Osteoblast (primary cell): ENCODE measurements around the gene CSNK2A3. TPM values are rescaled to one million over a fixed set of nuclear protein-coding genes. Genes with fewer than 3 reads are reported as not detected.

Experiments used
- DNase-seq: peaks from one replicate; pipeline ENCODE4 v3.0.0; 2011; ENCODE audit warnings: low spot score, mixed read lengths; ENCODE audit not compliant: insufficient read length; ENCODE audit errors: missing footprints
- H2AFZ ChIP-seq: 2 replicates; pipeline ENCODE4 v1.6.0; 2011; ENCODE audit warnings: mild to moderate bottlenecking, low read length
- H3K27ac ChIP-seq: 2 replicates; pipeline ENCODE4 v1.5.1; 2011; ENCODE audit warnings: mild to moderate bottlenecking, low read depth, low read length, moderate library complexity
- H3K27me3 ChIP-seq: 2 replicates; pipeline ENCODE4 v1.6.0; 2012; ENCODE audit warnings: mild to moderate bottlenecking, control low read depth, inconsistent platforms, low read length, moderate library complexity; ENCODE audit not compliant: insufficient read depth
- H3K36me3 ChIP-seq: 2 replicates; pipeline ENCODE4 v1.5.1; 2011; ENCODE audit warnings: mild to moderate bottlenecking, low read length, control low read depth, moderate library complexity; ENCODE audit not compliant: insufficient read depth
- H3K4me1 ChIP-seq: 2 replicates; pipeline ENCODE4 v1.5.1; 2011; ENCODE audit warnings: mild to moderate bottlenecking, low read length, control low read depth, moderate library complexity; ENCODE audit not compliant: insufficient read depth
- H3K4me2 ChIP-seq: 2 replicates; pipeline ENCODE4 v1.6.0; 2011; ENCODE audit warnings: mild to moderate bottlenecking, low read length; ENCODE audit not compliant: insufficient read depth
- H3K4me3 ChIP-seq: fragments of 200-600 bp; sonication (generic); 3 replicates; pipeline ENCODE4 v1.5.1; 2012; ENCODE audit warnings: mild to moderate bottlenecking, low read length, inconsistent platforms; ENCODE audit not compliant: insufficient read depth
- H3K79me2 ChIP-seq: 2 replicates; pipeline ENCODE4 v1.6.0; 2012; ENCODE audit warnings: mild to moderate bottlenecking, low read length, control low read depth, inconsistent platforms; ENCODE audit not compliant: insufficient read depth
- H3K9me3 ChIP-seq: 2 replicates; pipeline ENCODE4 v1.5.1; 2011; ENCODE audit warnings: low read depth, low read length, control low read depth
- H4K20me1 ChIP-seq: 2 replicates; pipeline ENCODE4 v1.6.0; 2012; ENCODE audit warnings: mild to moderate bottlenecking, low read length, control low read depth; ENCODE audit not compliant: insufficient read depth
- total RNA-seq: library from RNA; depleted of rRNA; stranded (reverse); fragments of >200 nt; gene quantifications from 2 replicates; pipeline ENCODE4 v1.2.3, GENCODE V29; 2012
- TF ChIP-seq, protein P1 (sequence below): IDR thresholded peaks from 2 replicates; pipeline ENCODE4 v1.5.1; 2011; ENCODE audit warnings: mild to moderate bottlenecking, low read depth, low read length, moderate library complexity; ENCODE audit errors: extremely low read depth

Gene CSNK2A3
- total RNA-seq, 1 donor, result 2.2 TPM

DNA sequence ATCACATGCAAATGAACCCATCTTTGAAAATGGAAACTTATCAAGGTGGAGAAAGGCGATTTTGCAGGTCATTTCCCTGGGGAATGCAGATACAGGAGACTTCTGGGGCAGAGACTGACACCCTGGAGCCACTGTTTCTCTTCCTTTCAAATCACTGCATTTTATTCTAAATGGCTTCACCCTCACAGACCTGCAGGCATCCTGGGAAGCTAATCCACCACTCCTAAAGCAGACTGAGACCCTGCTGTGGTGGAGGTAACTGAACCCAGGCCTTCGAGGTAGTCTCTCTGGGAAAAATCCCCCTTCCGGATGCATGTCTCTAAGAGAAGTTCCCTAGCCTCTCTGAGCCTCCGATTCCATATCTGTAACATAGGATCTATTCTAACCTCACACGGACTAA lies 20.9 kb upstream of the CSNK2A3 start:
- H3K4me2 ChIP-seq, result no peak overlapping the region
- no peaks in the 10 kb centered on the region for H3K36me3 ChIP-seq
- H3K9me3 ChIP-seq, result no peaks in the 10 kb centered on the region
- H3K4me3 ChIP-seq, result no peak overlapping the region
- no peak overlapping the region for H2AFZ ChIP-seq
- H3K79me2 ChIP-seq, result no peaks in the 10 kb centered on the region
- TF ChIP-seq, protein P1, sequence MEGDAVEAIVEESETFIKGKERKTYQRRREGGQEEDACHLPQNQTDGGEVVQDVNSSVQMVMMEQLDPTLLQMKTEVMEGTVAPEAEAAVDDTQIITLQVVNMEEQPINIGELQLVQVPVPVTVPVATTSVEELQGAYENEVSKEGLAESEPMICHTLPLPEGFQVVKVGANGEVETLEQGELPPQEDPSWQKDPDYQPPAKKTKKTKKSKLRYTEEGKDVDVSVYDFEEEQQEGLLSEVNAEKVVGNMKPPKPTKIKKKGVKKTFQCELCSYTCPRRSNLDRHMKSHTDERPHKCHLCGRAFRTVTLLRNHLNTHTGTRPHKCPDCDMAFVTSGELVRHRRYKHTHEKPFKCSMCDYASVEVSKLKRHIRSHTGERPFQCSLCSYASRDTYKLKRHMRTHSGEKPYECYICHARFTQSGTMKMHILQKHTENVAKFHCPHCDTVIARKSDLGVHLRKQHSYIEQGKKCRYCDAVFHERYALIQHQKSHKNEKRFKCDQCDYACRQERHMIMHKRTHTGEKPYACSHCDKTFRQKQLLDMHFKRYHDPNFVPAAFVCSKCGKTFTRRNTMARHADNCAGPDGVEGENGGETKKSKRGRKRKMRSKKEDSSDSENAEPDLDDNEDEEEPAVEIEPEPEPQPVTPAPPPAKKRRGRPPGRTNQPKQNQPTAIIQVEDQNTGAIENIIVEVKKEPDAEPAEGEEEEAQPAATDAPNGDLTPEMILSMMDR, result no peak
- no peaks in the 10 kb centered on the region for H4K20me1 ChIP-seq
- no peaks in the 10 kb centered on the region for H3K4me1 ChIP-seq
- no peak for DNase-seq
- no peaks in the 10 kb centered on the region for H3K27me3 ChIP-seq
- H3K27ac ChIP-seq, result no peak overlapping the region

DNA sequence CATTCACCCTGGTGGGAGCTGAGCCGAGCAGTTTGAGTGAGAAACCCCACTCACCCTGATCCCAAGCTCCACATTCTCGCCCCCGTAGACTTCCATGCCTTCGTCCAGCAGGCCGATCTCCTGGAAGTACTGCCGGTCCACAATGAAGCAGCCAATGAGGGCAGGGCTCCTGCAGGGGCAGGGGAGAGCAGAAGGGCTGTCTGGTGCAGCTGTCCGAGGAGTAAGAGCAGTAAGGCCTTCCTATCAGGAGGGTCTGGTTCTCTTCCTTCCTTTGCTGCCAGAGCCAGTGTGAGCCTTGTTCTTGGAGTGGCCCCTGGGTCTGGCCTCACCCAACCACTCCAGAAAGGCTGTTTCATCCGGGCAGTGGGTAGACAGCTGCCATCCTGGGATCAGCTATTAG lies 19.4 kb upstream of the CSNK2A3 start:
- H3K27me3 ChIP-seq, result no peaks in the 10 kb centered on the region
- DNase-seq, result no peak
- no peaks in the 10 kb centered on the region for H3K4me1 ChIP-seq
- H3K4me2 ChIP-seq, result no peak overlapping the region
- H3K27ac ChIP-seq, result no peak overlapping the region
- no peaks in the 10 kb centered on the region for H3K36me3 ChIP-seq
- TF ChIP-seq, protein P1, result no peak
- no peaks in the 10 kb centered on the region for H3K9me3 ChIP-seq
- H3K79me2 ChIP-seq, result no peaks in the 10 kb centered on the region
- H3K4me3 ChIP-seq, result no peak overlapping the region
- no peak overlapping the region for H2AFZ ChIP-seq
- H4K20me1 ChIP-seq, result no peaks in the 10 kb centered on the region

GRCh38 chr11:11370962-11371303 lies 17.9 kb upstream of the CSNK2A3 start:
- no peaks in the 10 kb centered on the region for H3K4me1 ChIP-seq
- TF ChIP-seq, protein P1, result no peak
- no peak overlapping the region for H3K27ac ChIP-seq
- H2AFZ ChIP-seq, result no peak overlapping the region
- H3K4me3 ChIP-seq, result no peak overlapping the region
- H3K27me3 ChIP-seq, result no peaks in the 10 kb centered on the region
- no peaks in the 10 kb centered on the region for H3K9me3 ChIP-seq
- no peaks in the 10 kb centered on the region for H3K79me2 ChIP-seq
- no peak for DNase-seq
- H3K4me2 ChIP-seq, result no peak overlapping the region
- no peaks in the 10 kb centered on the region for H4K20me1 ChIP-seq
- no peaks in the 10 kb centered on the region for H3K36me3 ChIP-seq

DNA sequence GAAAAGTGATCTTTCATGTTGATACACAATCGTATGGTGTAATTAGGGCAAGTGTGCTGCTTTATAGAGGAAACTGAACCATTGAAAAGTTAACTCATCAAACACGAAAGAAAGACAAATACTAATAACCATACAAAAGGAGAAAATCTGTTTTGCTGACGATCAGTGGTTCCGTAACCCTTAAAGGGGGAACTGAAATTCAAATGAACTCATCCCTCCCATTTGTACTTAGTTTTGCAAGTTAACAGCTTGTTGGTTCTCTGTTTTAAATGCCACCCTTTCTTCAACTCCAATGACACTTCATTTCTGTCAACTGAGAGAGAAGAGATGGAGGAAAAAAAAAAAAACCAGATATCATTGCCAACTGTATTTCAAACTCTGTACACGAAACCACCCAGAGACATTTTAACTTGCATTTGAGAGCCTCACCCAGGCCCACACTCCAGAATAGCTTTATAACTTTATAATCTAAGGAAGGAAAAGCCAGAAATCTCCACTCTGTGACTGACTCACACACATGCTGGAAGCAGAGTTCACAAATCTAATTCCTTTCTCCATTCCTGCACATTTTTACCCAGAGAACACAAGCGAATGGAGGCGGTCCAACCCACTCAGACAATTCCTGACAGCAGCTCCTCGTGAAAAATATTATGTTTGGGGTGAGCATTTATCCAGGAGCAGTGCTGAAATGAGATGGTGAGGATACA lies 17.4 kb upstream of the CSNK2A3 start:
- Histone ChIP-seq H3K4me1 (no peaks in the 10 kb centered on the region), H3K4me2 (no peak overlapping the region), H3K79me2 (no peaks in the 10 kb centered on the region), H3K9me3 (no peaks in the 10 kb centered on the region), H3K27me3 (no peaks in the 10 kb centered on the region), H3K36me3 (no peaks in the 10 kb centered on the region), H3K4me3 (no peak overlapping the region), H2AFZ (no peak overlapping the region), H3K27ac (no peak overlapping the region), H4K20me1 (no peaks in the 10 kb centered on the region)
- DNase-seq, result no peak
- TF ChIP-seq, protein P1, result no peak
